ENCODE data around the gene FFAR2.
"Not testable (repeated sequence)": the region's sequence is repeated elsewhere in the genome, so short reads cannot be mapped to it uniquely, and the experiment has no call there.

The FFAR2 gene

DNA sequence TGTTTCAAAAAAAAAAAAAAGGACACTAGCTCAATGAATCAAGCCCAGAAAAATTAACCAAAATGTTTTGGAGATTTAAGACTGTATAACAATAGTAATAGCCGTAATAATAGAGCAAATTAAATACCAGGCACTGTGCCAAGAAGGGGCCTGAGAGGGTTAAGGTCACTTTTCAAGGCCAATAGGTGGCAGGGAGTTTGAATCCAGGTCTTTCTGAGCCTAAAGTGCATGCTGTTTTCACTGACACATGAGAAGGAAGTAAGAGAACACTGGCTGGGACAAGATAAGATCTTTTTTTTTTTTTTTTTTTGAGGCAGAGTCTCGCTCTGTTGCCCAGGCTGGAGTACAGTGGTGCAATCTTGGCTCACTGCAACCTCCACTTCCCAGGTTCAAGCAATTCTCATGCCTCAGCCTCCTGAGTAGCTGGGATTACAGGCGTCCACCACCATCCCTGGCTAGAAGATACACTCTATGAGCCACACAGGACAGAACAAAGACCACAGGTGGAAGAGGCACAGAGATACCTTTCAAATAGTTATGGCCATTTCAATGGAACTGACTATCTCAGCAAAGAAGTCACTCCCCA is 7.7 kb downstream of the FFAR2 start:
- no peak for DNase-seq (ENCODE audit: low read depth in 2 of 2)

DNA sequence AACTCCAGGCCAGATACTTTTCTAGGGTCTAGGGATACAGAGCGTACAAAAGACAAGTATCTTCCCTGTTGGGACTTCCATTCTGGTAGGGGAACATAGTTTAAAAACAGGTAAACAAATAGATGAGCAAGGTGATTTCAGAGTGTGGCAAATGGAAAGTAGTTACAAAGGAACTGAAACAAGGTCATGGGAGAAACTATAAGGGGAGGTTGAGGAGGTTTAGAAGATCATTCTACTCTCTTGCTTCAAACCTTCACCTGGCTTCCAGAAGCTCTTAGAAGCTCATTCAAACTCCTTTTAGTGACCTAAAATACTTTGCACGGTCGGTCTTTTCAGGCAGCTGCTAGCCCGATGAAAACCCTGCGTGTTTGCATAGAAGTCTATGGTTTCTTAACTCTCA is 9.1 kb downstream of the FFAR2 start:
- no peak for DNase-seq (ENCODE audit: low read depth in 2 of 2)

DNA sequence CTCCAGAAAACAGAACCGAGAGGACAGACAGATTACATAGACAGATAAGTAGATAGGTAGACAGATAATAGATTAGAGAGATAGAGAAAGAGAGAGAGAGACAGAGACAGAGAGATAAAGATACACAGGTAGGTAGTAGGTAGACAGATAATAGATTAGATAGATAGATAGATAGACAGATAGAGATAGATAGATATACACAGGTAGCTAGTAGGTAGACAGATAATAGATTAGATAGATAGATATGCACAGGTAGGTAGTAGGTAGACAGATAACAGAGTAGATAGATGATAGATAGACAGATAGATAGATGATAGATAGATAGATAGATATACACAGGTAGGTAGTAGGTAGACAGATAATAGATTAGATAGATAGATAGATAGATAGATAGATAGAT is 10.1 kb downstream of the FFAR2 start:
- DNase-seq (ENCODE audit: low read depth in 2 of 2) = no peak

DNA sequence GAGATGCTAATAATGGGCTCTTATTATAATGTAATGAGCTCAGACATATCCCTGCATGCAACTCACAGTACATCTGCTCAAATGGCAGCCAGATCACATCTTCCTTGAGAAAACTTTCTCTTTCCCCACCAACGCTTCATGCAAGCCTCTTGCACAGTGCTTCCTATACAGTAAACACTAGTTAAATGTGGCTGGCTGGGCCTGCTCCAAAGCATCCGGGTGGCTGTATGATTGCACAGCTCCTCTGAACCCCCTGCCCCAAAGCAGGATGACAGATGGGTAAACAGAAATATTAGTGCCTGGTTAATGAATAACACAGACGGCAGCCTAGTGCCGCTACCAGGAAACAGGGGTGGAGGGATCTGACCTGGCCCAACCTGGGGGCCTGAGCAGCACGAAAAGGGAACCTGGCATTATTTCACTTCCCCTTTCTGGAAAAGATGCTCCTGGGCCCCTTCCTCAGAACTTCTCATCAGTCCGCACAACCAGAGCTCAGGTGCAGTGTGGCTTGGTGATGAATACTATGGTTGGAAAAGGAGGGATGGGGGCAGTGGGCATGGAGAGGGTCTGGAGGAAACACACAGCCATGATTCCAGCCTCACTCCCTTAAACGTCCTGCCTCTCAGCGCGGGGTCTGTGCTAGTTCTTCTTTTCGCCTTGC is 10.8 kb downstream of the FFAR2 start:
- DNase-seq (ENCODE audit: low read depth in 2 of 2) = no peak

DNA sequence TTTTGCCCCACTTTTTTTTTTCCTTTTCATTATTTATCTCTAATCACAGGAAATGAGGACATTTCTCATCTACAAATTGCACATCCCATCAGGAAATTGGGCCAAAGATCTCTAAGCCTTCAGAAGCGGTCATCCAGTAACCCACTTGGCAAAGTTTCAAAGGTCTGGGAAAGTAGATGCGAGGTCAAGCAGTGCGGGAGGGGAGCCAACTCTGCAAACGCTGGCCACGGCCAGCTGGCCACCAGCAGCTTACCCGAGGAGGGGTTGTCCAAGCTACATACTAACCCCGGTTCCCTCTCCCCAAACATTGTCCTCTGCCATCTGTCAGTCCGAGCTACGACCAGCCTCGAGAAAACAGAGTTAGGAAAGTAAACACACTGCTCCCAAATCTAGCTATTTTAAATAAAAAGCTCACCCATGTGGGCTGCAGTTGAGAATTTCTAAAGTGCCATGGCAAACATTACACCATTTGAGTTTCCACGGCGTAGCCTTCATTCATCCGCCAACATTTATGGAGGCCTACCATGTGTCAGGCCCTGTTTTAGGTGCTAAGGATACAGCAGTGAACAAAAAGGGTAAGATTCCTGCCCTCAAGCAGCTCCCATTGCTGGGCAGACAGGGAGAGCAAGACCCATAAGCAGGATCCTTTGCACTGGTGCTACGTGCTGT is 11.5 kb downstream of the FFAR2 start:
- no peak for DNase-seq (ENCODE audit: low read depth in 2 of 2)

DNA sequence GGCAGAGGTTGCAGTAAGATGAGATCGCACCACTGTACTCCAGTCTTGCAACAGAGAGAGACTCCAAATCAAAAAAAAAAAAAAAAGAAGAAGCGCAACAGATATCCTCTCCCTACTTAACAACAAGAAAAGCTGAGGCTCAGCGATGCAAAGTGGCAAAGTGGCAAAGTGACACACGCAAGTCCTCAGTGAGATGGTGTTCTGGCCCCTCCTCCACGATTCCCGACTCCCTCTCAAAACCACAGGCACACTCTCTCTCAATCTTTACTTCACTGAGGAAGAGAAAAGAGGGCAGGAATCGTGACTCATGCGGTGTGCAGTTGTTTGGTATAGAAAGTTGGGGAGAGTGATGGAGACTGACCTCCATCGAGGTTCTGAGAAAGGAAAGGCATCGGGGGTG is 12.6 kb downstream of the FFAR2 start:
- DNase-seq (ENCODE audit: low read depth in 2 of 2) = no peak

DNA sequence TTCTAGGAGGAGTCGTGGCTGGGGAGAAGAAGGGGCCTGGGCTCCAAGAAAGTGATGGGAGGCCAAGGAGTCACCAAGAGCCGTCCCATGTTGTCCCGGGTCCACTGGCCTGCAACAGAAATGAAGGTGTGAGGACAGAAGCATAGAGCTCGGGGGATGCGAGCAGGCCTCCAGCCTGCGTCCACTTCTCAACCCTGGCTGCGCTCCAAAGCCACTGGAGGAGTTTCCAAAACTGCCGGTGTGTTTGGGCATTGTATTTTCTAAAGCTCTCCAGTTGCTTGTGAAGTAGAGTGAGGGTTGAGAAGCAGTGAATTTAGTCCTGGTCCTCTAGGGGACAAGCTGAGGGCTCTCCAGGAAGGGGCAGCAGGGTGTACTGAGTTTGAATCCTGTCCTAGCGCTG is 13.0 kb downstream of the FFAR2 start:
- no peak for DNase-seq (ENCODE audit: low read depth in 2 of 2)

DNA sequence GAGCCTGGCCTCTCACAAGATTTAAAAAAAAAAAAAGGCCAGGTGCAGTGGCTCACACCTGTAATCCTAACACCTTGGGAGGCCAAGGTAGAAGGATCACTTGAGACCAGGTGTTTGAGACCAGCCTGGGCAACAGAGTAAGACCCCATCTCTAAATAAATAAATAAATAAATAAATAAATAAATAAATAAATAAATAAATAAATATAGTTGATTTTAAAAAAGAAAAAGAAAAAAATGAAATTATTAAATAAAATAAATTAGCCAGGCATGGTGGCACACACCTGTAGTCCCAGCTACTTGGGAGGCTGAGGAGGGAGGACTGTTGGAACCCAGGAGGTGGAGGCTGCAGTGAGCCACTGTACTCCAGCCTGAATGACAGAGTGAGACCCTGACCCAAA is 13.7 kb downstream of the FFAR2 start:
- DNase-seq (ENCODE audit: low read depth in 2 of 2) = not testable (repeated sequence)

DNA sequence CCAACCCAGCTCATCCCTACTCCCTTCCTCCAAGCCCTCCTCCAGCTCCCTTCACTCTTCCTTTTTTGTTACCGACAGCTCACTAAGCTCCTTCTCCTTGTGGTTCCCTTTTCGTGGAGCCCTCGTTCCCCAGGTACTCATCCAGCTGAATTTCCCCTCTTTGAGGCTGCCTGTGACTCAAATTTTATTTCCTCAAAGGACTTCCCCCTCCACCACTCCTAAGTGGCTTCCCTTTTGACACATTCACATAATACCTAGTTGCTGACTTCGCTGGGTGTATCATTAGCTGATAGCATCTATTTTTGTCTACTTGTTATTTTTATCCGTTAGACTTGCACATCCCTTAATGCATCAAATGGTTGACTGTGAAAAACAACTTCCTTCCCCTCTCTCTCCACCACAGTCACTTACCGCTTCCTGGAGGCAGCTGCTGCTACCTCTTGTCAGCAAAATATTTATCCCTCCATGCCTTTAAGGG is 14.5 kb downstream of the FFAR2 start:
- DNase-seq (ENCODE audit: low read depth in 2 of 2) = peak in 1 of 2 donors; percentile 33

DNA sequence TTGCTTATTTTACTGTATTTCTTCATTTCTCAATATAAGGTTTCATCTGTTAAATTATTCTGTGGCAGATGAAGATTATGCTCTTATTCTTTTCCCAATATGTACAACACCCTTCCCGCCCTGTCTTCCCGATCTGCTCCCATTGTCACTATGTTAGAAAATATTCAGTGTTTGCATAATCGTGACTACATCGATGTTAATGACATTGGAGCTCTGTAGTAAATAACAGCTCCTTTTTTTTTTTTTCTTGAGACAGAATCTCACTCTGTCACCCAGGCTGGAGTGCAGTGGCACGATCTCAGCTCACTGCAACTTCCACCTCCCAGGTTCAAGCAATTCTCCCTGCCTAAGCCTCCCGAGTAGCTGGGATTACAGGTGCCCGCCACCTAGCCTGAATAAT is 14.9 kb downstream of the FFAR2 start:
- DNase-seq (ENCODE audit: low read depth in 2 of 2) = not testable (repeated sequence)

DNA sequence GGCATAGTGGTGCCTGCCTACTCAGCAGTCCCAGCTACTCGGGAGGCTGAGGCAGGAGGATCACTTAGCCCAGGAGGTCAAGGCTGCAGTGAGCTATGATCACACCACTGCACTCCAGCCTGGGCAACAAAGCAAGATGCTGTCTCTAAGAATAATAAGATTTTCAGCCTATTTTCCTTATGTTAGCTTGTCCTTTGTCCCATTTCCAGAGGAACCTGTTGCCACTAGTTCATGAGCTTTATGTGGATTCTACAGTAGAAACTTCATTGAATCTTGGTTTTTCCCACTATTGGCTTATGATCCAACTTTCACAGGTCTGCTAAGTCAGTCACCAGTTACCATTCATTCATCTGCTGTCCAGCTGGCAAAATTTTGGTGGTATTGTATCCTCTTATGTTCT is 18.2 kb downstream of the FFAR2 start:
- DNase-seq (ENCODE audit: low read depth in 2 of 2) = no peak

DNA sequence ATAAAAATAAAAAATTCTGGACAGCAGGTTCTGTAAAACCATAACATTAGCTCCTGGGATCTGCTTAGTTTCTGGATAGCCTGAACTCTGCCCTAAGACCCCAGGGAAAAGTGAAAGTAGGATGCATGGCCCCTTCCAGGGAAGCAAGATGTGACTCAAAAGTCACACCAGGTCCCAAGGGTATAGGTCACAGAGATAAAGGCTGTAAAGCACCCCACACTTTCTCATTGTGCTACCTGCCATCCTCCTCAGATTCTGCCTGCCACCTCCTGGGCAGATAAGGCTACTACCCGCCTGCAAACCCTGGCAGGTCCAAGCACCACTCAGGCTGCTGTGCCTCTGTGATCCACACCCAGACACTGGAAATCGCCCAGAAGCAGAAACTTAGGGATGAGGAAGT is 20.6 kb downstream of the FFAR2 start:
- DNase-seq (ENCODE audit: low read depth in 2 of 2) = peak; percentile 30 to 42

DNA sequence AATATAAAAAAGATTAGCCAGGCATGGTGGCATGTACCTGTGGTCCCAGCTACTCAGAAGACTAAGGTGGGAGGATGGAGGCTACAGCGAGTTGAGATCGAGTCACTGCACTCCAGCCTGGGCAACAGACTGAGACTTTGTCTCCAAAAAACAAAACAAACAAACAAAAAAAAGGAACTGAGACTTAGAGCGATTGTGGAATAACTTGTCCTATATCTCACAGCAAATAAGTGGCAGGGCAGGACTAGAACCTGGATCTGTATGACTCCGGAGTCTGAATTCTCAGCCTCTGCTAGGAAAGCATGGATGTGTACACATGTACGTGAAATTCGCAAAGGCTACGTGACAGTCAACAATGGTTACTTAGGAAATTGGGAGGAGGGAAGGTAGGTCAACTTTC is 22.1 kb downstream of the FFAR2 start:
- DNase-seq (ENCODE audit: low read depth in 2 of 2) = no peak

DNA sequence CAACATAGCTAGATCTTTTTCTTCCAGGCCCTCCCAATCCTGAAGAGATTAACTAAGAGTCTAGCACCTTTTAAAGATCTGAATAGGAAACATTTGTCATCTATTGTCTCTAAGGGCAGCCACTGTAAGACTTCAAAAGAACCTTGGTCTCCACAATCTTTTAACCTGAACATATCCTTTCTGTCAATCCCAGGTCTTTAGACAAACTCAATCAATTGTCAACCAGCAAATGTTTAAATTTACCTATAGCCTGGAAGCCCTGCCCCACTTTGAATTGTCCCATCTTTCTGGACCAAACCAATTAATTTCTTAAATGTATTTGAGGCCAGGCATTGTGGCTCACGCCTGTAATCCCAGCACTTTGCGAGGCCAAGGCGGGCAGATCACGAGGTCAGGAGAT is 23.0 kb downstream of the FFAR2 start:
- not testable (repeated sequence) for DNase-seq (ENCODE audit: low read depth in 2 of 2)

DNA sequence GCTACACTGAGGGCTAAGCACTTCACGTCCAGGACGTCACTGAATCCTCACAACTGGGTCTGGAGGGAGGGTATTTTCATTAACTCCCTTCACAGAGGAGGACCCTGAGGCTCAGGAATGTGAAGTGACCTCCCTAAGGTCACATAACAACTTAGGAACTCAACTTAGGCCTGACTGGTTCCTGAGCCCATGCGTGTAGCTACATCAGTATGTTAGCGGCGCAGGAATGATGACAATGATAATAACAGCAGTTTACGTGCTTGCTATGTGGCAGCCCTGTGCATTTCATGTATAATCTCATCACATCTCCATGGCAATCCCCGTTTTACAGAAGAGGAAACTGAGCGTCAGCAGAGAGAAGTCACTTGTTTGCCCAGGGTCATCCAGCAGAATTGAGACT is 23.9 kb downstream of the FFAR2 start:
- no peak for DNase-seq (ENCODE audit: low read depth in 2 of 2)

DNA sequence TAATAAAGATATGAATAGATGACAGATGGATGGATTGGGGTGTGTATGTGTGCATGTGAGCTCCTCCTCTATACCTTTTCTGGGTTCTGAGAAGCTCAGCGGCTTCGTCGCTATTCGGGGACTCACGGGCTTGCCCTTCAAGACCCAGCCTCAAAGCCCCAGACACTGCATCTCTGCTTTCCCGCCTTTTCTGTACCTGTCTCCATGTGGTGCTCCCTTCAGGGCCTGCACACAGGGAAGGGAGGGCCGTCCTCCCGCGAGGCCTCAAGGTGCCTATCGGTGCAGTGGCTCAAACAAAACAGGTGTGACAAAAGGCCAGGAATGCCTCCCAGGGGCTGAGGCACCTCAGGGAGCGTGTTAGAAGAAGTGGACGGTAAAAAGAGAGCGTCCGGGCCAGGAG is 26.0 kb downstream of the FFAR2 start:
- DNase-seq (ENCODE audit: low read depth in 2 of 2) = no peak

DNA sequence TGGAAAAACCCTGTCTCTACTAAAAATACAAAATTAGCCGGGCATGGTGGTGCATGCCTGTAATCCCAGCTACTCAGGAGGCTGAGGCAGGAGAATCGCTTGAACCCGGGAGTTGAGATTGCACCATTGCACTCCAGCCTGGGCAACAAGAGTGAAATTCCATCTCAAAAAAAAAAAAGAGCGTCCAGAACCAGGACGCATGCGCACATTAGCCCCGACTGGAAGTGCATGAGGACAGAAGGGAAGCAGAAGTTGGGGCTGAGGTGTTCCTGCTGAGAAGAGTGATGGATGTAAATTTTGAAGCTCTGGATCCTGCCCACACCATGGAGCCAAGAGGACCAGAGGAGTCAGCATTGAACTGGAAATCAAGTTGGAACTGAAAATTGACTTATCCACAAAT is 26.5 kb downstream of the FFAR2 start:
- DNase-seq (ENCODE audit: low read depth in 2 of 2) = not testable (repeated sequence)

DNA sequence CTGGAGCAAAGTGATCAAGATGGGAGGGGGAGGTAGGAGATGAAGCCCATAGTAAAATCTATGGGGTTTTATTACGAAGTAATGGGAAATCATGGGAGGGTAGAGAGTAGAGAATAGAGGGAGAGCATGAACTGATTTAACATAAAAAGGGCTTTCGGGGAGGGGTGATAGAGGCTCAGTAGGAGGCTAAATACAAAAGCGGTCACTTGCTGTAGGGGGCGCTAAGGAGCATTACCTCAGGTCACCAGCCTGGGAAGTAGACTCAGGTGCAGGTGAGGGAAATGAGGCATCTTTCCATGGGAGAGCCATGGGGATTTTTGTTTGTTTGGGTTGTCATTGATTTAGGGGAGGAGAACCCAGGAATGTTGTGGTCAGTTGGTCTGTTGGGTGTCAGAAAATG is 28.1 kb downstream of the FFAR2 start:
- DNase-seq (ENCODE audit: low read depth in 2 of 2) = no peak

DNA sequence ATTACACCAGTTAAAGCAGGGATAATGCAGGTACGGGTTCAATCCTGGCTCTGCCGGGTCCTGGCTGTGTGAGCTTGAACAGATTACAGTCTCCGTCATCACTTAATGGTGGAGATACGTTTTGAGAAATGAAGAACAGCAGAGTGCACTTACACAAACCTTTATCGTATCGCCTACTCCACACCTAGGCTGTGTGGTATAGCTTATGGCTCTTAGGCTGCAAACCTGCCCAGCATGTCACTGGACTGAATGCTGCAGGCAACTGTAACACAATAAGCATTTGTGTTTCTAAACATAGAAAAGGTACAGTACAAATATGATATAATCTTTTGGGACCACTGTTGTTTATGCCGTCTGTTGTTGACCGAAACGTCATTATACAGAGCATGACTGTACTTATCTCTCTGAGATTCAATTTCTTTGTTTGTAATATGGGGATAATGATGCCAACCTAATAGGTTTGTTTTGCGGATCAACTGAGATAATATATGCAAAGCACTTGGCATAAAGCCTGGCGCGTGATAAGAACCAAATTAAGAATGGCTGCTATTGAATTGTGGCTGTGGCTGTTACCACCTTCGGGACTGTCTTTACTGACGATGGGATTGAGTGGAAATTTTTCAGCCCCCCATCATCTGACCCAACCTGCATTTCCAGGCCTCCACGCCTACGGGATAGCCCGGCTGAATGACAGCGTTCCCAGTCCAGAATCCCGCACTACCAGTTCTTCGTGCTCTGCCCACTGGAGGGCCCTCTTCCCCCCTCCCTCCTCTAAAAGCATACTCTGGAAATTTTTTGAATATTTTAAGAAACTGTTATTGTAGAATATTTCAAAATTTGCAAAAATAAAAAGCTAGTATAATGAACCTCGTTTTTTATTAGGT is 31.0 kb downstream of the FFAR2 start:
- no peak for DNase-seq (ENCODE audit: low read depth in 2 of 2)

DNA sequence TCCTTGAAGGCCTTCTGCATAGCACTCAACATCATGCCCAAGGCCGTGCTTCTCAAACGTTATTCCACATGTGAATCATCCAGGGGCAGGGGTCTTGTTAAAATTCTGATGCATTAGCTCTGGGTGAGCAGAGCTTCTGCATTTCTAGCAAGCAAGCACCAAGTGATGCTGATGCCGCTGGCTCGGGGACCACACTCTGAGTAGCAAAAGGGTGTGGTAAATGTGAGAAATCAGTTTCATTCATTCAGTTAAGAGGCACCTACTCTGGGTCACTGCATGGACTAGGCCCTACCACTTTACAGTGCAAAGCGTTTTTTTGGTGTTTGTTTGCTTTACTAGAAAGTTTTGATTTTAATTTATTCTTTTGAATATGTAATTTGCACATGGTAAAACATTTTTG is 35.0 kb downstream of the FFAR2 start:
- DNase-seq (ENCODE audit: low read depth in 2 of 2) = no peak

DNA sequence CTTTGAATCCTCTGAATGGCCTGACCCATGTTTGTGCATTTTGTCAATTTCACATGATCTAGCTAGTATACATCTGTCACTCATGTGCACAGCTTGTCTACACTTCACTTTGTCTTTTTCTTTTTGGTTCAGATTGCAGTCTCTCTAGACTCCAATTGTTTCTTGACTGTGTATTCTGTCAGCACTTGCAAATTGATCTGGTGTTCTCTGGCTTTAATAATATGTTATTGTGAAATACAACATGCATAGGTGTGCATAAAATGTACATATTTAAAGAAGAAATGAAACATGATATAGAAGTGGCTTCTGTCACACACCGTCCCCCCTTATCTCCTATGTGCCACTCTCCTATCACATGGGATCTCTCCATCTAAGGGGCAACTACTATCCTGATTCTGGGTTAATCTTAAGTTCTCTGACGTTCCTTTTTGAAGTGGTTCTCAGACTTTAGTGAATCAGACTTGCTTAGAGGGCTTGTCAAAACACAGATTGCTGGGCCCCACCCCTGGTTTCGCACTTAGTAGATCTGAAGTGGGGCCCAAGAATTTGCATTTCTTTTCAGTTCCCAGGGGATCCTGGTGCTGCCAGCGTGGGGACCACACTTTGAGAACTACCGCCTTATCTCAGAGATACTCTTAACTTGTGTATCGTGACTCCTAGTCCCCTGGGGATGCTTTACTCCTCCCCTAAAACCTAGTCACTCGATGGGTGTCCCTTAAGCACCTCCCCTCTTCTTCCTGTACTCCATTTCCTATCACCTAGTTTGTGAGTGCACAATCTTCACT is 36.4 kb downstream of the FFAR2 start:
- no peak for DNase-seq (ENCODE audit: low read depth in 2 of 2)
